Measurements from ENCODE around the gene AK4.

GRCh38 chr1:65254320-65255034 lies 106.5 kb downstream of the AK4 start:
- TF ChIP-seq CTCF (optimal IDR thresholded peaks at IDR 0.05 in 1 of 3, IDR thresholded peaks at IDR 0.05 in 1 of 3, conservative IDR thresholded peaks at IDR 0.05 in 1 of 3; ENCODE audit: extremely low read depth in 1 of 3, insufficient read depth in 2 of 3, low read length in 3 of 3) (peak in 2 of 3 experiments; percentile 12 to 27), EZH2 (IDR thresholded peaks at IDR 0.05; ENCODE audit: low read length) (no peak)

Data from keratinocyte (primary cell).